HTR-8/SVneo (cell line): Measurements from ENCODE around the gene CYB5R2.
"Not testable (repeated sequence)": the region's sequence is repeated elsewhere in the genome, so short reads cannot be mapped to it uniquely, and the experiment has no call there.

Experiments
- DNase-seq: peaks from one replicate; pipeline ENCODE4 v3.0.0; 2011; ENCODE audit warnings: low spot score, mixed read lengths; ENCODE audit not compliant: insufficient read length
- FAIRE-seq: peaks from 2 replicates; lab custom pipeline; 2011; peaks lifted over from hg19 to GRCh38; lab: Jason Lieb, UNC

The CYB5R2 gene

GRCh38 chr11:7671347-7672215, 1.7 kb downstream of the CYB5R2 start:
- FAIRE-seq (no peak), DNase-seq (no peak)

GRCh38 chr11:7670641-7671040, 2.7 kb downstream of the CYB5R2 start:
- FAIRE-seq (no peak), DNase-seq (no peak)

- DNase-seq, result no peak
- FAIRE-seq, result no peak
Measured at GRCh38 chr11:7668911-7669310, 4.4 kb downstream of the CYB5R2 start.

GRCh38 chr11:7668464-7668863, 4.8 kb downstream of the CYB5R2 start:
- DNase-seq, result no peak
- FAIRE-seq, result no peak

- FAIRE-seq (no peak), DNase-seq (no peak)
Measured at GRCh38 chr11:7667460-7667859, 5.8 kb downstream of the CYB5R2 start.

GRCh38 chr11:7666292-7666866, 6.9 kb downstream of the CYB5R2 start:
- FAIRE-seq, result no peak
- no peak for DNase-seq

GRCh38 chr11:7665473-7666291, 7.6 kb downstream of the CYB5R2 start:
- DNase-seq (peak; percentile 84), FAIRE-seq (peak; percentile 90)

- no peak for FAIRE-seq
Measured at GRCh38 chr11:7664867-7665266, 8.4 kb downstream of the CYB5R2 start.

GRCh38 chr11:7663531-7663930, 9.8 kb downstream of the CYB5R2 start:
- not testable (repeated sequence) for DNase-seq, FAIRE-seq

More at GRCh38 chr11:7664867-7665266, 8.4 kb downstream of the CYB5R2 start:
- DNase-seq, result no peak

GRCh38 chr11:7657306-7658025, 15.8 kb downstream of the CYB5R2 start:
- FAIRE-seq, result no peak

GRCh38 chr11:7656704-7657103, 16.6 kb downstream of the CYB5R2 start:
- FAIRE-seq (no peak), DNase-seq (no peak)

More at GRCh38 chr11:7657306-7658025, 15.8 kb downstream of the CYB5R2 start:
- DNase-seq, result peak; percentile 61

- DNase-seq, result no peak
Measured at GRCh38 chr11:7655253-7656217, 17.8 kb downstream of the CYB5R2 start.

GRCh38 chr11:7654195-7654705, 19.1 kb downstream of the CYB5R2 start:
- DNase-seq (no peak), FAIRE-seq (no peak)

More at GRCh38 chr11:7655253-7656217, 17.8 kb downstream of the CYB5R2 start:
- no peak for FAIRE-seq

- FAIRE-seq, result no peak
- no peak for DNase-seq
Measured at GRCh38 chr11:7651700-7652099, 21.6 kb downstream of the CYB5R2 start.

GRCh38 chr11:7651140-7651551, 22.2 kb downstream of the CYB5R2 start:
- FAIRE-seq (no peak), DNase-seq (no peak)

- no peak for FAIRE-seq
- DNase-seq, result no peak
Measured at GRCh38 chr11:7648264-7648663, 25.0 kb downstream of the CYB5R2 start.

GRCh38 chr11:7646866-7647265, 26.4 kb downstream of the CYB5R2 start:
- no peak for FAIRE-seq
- no peak for DNase-seq

GRCh38 chr11:7645206-7645605, 28.1 kb downstream of the CYB5R2 start:
- DNase-seq (no peak), FAIRE-seq (no peak)

- no peak for DNase-seq
Measured at GRCh38 chr11:7643314-7643713, 30.0 kb downstream of the CYB5R2 start.

More at GRCh38 chr11:7643314-7643713, 30.0 kb downstream of the CYB5R2 start:
- FAIRE-seq, result no peak
